GM12892 (cell line): ENCODE data around the gene PSTPIP1.

Experiments used
- POLR2A ChIP-seq: IDR thresholded peaks from 2 replicates; pipeline ENCODE4 v1.6.1; 2011; ENCODE audit warnings: low read depth, low read length, control low read depth
- POLR2AphosphoS5 ChIP-seq: IDR thresholded peaks from 2 replicates; pipeline ENCODE4 v1.6.1; 2011; ENCODE audit warnings: low read depth, low read length, control low read depth

DNA sequence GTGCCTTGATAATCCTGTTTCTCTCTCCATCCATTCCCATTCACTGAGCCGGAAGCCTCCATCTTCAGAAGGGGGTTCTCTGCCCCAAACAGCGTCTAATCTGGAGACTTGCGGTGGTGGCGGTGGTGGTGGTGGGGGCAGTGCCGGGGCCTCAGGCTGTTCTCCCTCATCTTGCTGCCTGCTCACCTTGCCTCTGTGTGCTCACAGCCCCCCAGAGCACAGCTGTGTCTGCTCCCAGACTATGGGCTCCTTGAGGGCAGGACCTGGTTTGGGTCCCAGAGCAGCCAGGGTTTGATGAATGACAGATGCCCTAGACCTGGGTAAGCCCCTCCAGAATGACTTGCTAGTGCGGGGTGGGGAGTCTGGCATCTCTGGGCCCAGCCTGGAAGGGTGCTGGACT lies 430 bp upstream of the PSTPIP1 start:
- TF ChIP-seq POLR2AphosphoS5 (no peak), POLR2A (no peak)
